ENCODE data around the gene TST. TPM values are rescaled to one million over a fixed set of nuclear protein-coding genes. Genes with fewer than 3 reads are reported as not detected.

The TST gene
- 50.4 and 96.0 TPM in 2 replicates for total RNA-seq

DNA sequence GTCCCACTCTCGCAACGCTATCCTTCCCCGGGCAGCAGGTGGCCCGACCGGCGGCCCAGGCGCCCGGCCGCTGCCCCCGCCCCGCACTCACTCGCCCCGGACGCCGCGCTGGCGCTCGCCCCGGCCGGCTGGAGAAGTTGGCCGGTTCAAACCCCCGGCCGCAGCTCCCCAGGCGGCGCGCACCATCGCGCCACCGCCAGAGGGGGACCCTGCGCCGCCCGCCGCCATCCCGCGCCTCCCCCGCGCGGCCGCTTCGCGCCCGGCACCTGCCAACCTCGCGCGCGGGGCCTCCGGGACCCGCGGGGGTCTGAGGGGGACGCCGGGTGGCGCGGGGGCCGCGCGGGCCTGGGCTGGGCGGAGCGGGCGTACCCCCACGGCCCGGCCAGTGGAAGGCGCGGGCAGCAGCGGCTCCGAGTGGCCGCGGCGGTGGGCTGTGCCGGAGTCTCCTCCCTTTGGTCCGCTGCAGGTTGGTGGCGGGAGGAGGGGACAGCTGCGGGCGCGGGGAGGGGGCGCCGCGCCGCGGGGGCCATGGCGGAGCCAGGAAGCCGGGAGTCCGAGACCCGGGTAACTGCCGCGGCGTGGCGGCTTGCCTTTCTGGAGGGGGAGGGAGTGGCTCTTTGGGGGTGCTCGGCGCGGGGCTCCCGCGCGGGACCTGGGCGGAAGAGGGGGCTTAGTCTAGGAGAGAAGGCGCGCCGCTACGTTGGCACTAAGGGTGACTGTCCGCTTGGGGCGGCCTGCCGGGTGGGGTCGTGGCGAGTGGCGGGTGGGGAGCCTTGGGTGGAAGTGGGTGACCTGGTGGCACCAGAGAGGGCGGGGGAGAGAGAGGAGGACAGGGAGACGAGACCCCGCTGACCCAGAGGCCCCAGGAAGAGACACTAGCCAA, at the start of gene TST, which contains the start of gene MPST:
TSS of gene TST (minus strand) at position 139 of the 883 bp plus-strand sequence. CDS start 715 bp downstream, outside the sequence.
TSS of gene MPST (plus strand) at position 434 of the 883 bp plus-strand sequence. CDS start at position 529, 95 bp downstream.
- DNase-seq = peak; percentile 81

DNA sequence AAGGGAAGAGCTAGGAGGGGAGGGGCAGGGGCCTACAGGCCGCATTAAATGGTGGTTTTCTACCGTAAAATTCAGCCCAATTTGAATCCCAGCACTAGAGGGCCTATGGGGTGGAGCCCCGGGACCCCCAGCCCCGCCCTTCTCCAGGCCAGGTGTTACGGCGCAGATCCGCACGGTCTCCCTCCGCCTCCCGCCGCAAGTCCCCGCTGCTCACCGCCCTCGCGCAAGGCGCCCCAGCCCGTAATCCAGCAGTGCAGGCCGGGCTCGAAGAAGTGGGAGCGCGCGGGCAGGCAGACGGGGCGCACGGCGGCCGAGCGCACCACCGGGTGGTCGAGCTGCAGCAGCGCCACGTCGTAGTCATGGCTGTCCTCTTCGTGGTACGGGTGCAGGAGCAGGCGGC, 49.6 kb upstream of the TST start:
- DNase-seq = no peak

DNA sequence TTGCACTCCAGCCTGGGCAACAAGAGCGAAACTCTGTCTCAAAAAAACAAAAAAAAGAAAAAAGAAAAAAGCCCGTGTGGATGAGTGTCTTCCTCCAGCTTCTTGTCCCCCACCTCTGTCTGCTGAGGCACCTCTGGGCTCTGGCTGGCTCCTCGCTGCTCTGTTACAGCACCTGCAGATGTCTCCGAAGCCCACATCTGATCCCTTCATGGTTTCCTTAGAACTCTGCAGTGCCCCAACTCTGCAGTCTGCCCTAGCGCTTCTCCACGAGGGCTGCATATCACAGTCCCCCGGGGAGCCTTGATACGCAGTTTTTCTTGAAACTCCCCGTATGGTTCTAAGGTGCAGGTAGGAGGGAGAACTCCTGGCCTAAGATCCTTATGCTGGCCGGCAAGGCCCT, 48.2 kb upstream of the TST start:
- no peak for DNase-seq

DNA sequence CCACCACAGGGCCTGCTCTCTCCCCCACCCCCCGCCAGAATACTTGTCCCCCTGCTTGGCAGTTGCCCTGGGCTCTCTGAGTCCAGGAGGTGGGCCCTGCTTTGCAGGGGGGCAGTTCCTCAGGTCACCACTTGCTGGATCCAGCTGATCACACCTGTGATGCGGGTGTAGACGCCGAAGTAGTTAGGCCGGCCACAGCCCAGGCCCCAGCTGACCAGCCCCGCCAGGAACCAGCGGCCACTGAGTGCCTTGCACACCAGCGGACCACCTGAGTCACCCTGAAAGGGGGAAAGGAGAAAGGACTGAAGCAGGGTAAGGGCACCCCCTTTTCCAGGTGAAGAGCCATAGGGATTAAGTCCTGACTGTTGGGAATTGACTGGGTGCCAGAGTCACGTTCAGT, 46.7 kb upstream of the TST start:
- no peak for DNase-seq

DNA sequence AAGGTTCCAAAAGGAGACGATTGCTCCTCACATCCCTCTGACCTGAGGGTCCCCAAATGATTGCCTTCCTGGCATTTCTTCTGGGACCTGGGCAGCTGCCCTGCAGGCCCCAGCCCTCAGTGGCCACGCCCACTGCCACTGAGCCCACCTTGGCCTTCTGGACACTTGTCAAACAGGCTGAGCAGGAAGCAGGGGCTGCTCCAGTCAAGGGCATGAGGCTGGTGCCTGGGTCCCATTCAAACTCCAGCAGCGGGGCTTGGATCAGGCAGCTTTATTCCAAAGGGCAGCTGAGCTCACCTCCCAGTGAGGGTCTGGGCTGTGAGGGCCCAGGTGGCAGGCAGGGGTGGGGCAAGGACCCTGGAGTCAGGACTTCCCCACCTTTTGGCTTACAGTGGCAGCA, 45.9 kb upstream of the TST start:
- DNase-seq = no peak

DNA sequence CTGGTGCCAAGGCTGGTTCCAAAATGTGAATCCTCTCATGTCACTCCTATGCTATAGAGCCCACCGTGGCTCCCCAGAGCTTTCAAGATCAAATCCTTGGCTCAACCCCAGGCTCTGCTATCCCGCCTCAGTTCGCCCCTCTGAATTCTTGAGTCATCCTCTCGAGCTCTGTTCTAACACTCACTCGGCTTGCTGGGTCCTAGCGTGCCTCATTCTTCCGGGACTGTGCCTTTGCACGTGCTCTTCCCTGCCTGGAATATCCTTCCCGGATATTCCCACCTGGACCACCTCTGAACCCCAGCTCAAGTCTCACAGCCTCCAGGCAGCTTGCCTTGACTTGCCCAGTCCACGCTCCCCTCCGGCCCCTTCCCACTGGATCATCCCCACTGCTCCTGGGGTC, 45.3 kb upstream of the TST start:
- no peak for DNase-seq

DNA sequence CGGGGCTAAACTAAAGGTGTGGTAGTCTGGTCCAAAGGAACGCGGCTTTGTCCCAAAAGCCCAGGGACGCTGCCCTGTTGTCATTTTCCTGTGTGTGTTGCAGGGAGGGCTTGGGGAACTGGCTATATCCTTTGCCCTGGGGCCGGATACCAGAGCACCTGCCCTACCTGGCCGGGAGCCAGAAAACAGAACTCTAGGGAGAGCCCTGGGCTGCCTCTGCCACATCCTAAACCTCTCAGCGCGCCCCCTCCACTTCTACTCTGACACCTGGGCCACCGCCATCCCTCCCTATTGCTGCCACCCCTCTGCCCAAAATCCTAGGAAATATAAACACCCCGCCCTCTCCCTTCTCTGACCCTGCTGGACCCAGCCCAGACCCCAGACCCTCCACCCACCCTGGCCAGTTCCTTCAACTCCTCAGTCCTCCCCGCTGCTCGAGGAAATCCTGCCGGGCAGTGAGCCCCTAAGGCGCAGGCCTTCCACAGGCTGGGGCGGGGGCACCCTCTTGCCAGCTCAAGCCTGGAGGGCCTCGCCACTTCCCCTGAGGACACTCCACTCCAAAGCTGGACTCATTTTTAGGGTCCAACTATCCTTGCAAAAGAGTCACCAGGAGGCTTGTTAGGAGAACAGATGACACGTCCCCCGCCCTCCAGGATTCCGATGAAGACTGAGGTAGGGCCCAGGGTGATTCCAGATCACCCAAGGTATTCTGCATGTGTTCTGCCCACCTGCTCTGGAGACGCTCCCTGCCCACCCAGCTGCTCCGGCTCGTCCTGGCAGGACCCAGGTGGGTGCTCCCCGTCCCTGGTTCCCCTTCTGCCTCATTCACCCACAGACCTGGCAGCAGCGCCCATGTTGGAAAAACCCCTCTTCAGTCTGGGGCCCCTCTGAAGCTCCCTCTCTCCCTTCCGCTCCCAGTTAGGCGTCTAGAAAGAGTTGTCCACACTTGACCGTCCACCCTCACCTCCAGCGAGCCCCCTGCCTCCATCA, 44.5 kb upstream of the TST start:
- no peak for DNase-seq

DNA sequence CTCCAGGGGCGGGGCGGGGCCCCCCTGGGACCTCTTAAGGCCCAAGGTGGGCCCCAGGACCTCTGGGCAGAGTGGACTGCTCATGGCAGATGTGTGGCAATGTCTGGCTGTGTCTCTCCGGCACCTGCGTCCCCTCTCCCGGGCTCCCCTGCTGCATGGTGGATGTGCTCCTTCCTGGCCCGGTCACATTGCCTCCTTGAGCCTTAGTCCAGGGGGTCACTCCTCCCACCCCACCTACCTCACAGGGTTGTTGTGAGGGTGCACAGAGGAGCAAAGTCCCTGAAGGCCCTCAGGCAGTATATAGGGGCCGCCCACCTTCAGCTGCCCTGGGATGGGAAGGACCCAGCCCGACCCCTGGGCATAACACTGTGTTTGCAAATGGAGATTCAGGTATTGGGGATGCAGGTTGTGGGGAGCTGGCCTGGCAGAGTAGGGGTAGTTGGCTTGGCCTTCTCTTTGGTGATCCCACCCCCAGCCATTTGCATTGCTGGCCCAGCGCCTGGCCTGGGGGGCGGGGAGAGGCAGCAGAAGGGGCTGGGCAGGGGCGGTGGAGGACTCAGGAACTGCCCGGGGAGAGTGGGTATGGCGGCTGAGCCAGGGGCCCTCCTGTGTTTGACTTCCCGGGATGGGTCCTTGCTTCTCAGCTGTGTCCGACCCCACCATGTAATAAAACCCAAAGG, 43.6 kb upstream of the TST start:
- DNase-seq = no peak

DNA sequence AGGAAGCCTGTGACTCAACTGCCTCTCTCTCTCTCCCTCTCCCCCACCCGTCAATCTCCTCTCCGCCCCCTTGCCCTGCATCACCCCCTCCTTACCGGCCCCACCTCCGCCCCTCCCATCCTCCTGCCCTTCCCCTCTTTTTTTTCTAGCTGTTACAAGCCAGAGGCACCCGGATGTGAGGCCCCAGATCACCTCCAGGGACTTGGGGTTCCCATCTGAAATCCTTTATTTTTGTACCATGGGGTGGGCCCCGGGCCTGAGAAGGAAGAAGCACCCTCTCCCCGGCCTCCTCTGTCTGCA, 43.1 kb upstream of the TST start:
- DNase-seq = no peak

DNA sequence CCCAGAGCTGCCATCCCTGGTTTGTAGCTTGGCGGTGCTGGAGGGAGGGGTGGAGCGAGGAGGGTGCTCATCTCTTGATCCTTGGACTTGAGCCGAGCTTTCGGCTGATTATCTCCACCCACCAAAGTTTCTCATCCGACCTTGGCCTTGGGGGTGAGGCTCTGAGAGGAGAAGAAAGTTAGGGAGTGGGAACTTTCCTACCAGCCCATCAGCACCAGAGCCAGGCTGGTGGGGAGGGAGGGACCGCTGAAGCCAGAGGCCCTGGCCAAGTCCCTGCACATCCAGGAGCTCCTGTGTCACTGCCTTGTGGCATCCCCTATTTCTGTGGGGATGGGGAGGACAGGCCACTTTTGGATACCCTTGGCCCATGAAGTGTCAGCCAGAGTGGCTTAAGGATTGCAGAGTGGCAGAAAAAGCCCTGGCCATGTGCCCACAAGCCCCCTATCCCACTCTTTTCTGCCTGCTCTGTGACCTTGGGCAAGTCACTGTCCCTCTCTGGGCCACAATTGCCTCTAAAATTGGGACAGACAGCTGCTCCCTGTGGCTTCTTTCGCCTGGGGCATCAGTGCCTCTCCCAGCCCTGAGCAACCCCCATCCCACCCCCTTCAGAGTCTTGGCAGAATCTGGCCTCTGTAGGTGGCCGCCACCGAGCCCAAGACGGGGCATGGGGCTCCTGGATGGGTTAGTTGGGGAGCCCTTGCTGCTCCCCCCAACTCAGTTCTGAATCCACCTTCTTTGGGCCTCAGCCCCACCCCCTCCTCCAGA, 42.5 kb upstream of the TST start:
- DNase-seq = no peak

DNA sequence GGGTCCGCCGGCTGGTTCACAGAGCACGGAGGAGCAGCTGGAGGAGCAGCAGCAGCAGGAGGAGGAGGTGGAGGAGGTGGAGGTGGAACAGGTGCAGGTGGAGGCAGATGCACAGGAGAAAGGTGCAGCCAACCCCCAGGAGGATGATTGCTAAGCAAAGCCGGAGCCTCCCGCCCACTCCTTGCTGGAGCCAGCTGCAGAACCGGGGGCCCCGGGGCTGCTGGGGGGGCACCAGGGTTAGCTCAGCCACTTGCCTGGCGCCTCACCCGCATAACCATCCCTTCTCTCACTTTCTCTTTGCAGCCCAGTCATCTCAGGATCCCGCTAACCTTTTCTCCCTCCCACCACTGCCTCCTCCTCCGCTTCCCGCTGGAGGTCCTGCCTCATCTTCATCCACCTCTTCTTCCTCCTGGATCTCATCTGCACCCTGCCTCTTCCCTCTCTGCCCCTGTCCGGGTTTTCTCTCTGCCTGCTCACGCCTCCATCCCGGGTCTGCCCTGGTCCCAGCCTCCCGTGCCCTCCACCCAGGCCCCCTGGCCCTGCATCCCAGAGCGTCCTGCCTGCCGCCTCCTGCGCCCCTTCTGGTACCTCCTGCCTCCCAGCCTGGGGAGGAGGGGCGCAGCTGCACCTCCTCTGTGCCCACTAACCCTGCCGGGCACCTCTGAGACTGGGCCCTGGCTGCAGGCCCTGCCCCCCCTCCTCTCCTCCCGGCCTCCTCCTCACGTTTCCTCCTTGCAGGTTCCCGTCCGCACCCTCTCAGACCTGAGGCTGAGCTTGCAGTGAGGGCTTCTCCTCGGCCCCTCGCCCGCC, 41.8 kb upstream of the TST start:
- DNase-seq = no peak

DNA sequence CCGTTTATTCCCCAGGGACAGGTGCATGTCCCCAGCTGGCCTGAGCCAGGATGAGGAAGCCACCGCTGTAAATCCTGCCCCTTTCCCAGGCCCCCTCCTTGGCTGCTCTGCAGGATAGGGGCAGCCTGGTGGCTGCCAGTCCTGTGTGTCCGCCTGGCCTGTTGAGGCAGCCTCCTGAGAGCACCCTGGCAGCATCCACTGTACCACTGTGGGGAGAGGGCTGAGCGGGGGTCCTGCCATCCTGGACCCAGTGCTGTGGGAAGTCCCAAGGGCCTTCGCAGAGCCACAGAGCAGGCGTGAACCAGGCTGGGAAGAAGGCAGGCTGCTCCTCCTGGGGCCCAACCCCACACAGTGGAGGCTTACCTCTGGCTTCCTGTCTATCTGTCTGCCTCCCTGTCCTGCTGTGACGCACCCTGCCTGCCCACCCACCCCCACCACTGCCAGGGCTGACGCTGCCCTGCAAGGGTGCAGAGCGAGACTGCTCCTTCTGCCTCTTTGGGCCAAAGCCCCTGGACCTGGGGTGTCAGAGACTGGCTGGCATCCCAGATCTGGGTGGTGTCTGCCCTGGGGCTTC, 40.7 kb upstream of the TST start:
- no peak for DNase-seq

DNA sequence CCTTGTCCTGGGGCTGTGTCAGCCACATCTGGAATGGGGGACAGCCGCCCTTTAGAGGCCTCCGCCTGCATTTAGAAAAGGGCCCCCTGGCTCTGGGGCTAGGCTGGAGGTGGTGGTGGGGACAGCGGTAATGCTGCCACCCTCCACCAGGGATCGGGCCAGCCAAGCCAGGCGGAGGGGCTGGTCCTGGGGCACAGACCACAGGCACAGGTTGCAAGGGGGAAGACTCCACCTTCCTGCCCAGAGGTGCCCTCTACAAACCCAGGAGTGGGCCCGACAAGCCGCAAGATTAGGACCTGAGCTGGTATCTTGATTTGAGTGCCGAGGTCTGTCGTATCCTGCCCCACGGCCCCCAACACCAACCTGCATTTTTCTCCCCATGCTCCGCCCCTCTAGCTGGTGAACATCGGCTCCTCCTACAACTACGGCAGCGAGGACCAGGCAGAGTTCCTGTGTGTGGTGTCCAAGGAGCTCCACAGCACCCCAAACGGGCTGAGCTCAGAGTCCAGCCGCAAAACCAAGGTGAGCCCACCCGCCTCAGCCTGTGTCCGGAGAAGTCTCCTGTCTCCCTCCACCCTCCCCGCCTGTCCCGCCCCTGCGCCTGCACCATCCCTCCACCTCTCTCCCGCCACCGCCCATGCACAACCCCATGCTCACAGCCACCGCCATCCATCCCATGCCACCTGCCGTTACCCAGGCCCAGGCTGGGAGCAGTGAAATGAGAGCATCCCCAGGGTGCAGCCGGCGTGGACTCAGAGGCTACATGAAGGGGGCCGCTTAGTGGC, 39.9 kb upstream of the TST start:
- DNase-seq = no peak

DNA sequence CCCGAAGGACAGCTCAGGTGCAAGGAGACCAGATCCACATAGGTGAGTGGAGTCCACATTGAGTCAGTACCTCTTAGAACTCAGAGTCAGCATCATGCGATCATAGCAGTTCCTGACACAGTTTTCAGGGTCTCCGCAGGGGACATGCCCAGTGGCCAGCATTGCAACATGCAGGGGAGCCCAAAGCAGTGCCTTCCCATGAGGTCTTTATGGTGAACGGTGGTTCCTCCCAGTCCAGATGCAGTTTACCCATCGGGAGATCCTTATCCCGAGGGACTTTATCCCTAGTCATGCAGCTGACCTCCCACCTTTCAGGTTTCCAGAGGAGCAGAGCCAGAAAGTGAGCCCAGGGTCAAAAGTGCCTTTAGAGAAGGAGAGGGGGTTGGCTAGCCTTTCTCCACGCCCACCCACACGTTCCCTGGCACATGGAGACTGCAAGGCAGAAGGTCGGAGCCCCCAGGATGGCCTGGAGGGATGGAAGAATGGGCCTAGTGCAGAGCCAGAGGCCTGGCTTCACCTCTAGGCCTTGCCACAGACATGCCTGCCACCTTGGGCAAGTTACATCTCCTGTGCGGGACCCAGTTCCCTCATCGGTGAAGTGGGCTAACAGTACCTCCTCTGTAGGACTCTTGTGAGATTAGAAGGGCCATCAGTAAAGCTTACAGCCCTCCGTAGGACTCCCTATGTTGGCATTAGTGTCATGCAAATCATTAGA, 38.7 kb upstream of the TST start:
- DNase-seq = no peak

DNA sequence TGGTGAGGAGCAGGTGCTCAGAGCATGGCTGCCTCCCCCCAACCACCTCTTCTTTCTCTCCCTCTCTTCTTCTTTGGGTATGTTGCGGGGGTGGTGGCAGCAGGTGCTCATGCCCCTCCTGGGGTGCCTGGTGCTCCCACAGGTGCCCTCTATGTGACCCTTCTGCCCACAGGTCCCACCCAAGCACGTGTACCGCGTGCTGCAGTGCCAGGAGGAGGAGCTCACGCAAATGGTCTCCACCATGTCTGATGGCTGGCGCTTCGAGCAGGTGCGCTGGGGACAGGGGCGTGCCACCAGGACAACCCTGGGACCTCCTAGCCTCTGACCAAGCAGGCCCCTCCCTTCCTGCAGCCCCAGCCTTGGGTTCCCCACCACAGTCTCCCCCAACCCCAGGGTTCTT, 38.0 kb upstream of the TST start:
- no peak for DNase-seq

DNA sequence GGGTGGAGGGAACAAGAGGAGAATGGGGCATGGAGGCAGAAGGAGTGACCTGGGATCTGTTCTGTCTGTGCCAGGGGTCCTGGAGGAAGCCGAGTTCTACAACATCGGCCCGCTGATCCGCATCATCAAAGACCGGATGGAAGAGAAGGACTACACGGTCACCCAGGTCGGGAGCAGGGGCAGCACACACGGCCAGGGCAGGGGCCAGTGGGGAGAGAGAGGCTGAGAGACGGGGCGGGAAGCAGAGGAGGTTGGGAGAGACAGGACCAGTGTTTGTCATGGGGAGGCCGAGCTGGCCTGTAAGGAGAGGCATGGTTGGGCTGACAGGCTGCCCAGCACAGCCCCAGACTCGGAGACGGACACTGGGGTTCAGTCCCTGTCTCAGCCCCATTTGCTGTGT, 37.0 kb upstream of the TST start:
- no peak for DNase-seq

DNA sequence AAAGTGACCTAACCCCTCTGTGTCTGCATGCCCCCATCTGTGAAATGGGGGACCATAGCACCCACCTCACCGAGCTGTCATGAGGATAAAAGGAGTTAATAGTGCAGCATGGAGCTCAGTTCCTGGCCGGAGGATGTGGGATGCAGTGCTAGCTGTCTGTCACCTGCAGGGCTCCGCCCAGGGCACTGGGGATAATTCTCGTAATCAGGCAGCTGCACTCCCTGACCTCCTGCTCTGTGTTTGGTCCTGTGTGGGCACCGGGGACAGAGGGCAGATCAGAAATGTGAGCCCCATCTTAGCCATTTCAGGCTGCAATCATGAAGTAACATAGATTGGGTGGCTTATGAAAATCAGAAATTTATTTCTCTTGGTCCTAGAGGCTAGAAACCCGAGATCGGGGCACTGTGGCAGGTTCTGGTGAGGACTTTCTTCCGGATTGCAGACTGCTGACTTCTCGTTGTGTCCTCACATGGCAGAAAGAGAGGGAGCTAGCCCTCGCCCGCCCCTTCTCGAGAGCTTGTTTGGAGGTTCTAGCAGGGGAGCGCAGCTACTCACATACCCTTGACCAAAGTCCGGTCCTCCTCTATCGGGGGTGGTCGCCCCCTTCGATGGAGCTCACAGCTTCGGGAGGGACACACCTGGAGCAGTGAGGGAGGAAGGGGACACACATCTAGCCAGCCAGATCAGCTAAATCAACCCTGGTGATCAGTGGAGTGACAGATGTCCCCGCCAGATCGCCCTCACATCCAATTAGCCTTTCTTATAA, 35.5 kb upstream of the TST start:
- no peak for DNase-seq

DNA sequence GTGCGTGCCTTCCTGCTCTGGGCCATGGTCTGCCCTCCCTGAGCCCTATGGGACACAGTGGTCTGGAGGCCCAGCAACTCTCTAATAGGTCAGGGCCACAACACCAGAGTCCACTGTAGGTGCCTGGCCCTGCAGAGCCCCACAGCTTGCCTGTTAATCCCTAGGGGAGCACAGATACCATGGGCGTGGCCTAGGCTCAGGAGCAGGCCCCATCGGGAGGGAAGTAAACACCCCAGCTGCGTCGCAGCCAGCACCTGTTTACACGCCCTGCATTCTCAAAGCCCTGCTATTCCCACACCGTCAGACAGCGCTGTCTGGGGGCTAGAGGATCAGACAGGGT, 34.8 kb upstream of the TST start:
- DNase-seq = no peak
